Activated CD4-positive, alpha-beta T cell treated with anti-CD3 and anti-CD28 coated beads for 24 hours (primary cell): ENCODE results near the gene HIC1.

Experiments used
- DNase-seq, 2 donors: peaks; one replicate each; pipeline ENCODE4 v3.0.0-alpha.2; 2020; ENCODE audit warnings: low read depth in 2 of 2

HIC1 gene

DNA sequence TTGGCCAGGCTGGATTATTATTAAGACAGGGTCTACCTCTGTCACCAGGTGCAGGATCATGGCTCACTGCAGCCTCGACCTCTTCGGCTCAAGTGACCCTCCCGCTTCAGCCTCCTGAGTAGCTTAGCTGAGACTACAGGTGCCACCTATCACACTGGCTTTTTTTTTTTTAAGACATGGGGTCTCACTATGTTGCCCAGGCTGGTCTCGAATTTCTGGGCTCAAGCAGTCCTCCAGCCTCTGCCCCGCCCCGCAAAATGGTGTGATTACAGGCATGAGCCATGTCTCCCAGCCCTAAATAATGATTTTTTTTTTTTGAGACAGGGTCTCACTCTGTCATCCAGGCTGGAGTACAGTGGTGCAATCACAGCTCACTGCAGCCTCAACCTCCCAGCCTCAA lies 7.3 kb upstream of the HIC1 start:
- DNase-seq, result no peak

DNA sequence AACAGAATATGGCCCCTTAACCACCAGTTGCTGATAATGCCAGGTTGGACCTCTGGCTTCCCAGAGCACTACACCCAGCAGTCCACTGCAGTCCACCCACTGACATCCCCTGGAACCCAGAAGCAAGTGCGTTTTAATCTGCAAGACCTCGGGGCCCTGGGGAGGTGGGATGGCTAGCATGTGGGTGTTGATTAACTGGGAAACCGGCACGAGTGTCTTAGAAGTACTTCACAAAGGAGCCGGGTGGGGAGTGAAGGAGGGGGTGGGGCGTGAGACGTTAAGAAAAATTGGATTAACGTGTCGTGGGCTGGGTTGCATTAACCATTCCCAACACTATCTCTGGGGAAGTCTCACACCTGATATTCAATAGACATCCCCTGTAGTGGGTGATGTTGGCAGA lies 6.1 kb upstream of the HIC1 start:
- DNase-seq, result no peak

DNA sequence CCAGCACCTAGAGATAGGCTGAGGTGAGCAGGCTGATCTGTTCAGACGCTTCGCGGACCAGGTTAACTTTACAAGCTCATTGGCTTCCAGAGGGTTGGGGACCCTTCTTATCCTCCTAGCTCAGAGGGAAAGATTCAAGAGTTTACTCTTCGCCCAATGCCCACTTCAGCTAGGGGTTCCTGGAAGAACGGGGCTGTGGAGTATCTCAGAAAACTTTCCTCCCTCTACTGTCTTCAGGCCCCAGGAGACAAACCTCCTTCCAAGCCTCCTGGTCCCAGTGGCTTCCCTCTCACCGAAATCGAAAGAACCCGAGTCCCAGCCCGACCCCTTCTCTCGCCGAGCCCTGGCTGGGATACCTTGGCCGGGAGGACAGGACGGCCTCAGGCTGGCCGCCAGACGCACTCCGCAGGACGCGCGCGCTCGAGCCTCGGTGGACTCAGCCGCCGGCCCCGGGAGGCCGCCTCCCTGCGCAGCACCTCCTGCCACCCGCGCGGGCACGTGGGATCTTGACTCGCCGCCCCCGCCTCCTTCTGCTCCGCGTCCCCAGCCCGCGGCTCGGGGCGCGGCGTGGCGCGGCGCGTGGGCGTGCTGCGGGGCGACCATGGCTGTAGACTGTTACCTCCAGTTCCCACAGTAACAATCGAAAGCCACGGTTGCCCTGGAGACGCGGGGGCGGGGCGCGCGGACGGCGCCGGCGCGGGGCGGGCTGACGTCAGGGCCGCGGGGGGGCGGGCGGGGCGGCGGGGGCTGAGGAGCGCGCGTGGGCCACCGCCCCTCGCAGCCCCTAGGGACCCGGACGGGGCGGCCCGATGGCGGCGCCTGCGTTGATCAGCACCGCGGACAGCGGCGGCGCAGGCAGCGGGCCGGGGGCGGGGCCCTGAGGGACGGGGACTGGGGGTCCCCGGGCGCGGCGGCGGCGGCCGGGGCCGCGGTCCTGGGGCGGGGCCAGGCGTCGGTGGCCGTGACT lies 5.3 kb upstream of the HIC1 start:
- peak; percentile 80 to 84 for DNase-seq

DNA sequence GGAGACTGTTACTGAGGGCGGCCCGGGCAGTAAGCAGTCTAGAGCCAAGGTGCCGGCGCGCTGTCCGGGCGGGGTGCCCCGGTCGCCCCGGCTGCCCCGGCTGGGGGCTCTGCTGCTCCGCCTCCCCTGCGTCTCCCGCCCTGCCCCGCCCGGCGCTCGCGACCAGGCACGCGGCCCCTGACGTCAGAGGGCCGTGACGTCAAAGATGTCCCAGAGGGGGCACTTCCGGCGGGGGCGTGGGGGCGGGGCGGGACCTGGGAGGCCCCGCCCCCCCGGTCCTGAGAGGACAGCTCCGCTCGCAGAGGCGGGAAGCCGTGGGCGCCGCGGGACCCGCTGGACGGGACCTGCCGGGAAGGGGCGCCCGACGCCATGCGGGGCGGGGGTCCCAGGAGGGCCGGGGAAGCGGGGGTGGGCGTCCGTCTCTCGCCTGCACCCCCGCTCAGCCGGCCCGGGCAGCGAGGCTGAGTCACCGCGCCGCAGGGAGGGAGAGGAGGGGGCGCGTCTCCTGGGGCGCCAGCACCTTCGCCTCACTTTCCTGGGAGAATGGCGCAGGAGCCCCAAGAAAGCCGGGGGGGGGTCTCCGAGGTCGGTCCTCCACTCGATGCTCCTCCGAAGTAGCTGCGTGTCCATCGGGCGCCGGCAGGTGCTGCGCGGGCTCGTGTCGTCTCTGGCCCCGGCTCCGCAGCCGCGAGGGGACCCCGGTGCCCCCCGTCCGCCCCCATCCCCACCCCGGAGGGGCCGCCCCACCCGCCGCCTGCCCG lies 4.4 kb upstream of the HIC1 start:
- peak in 1 of 2 donors; percentile 53 for DNase-seq

DNA sequence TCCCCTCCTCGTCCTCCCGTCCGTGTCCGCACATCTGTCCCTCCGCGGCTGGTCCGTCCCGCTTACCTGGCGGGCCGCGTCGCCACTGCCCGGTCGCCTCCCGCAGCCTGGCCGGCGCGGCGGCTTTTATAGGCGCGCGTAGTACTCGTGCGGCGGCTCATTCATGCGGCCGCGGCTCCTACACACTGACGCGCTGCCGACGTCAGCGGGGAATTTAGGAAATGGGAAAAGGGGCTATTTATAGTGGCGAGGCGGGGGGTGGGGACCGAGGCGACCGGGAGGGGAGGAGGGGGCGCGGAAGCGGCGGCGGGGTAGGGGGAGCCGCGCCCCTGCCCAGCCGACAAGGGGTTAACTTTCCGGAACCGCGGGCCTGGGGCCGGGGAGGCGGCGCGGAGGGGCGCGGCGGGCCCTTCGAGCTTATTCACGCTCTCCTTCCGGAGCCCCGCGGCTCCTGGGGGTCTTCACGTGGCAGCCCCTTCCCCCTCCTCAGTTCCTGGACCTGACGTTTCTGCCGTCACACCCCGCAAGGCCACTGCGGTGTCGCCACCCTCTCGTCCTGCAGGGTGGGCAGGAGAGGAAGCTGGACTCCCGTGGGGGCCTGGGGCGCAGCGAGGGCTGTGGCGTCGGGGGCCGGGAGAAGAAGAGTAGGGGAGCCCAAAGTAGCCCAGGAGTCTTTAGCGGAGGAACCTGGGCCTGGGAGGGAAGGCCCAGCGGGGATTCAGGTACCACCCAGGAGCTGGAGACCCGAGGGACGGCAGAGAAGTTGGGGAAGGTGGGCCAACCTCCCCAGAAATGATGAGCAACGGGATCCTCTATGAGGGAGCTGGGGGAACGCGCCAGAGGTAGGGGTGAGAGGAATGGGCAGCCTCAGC lies 3.6 kb upstream of the HIC1 start:
- no peak for DNase-seq

DNA sequence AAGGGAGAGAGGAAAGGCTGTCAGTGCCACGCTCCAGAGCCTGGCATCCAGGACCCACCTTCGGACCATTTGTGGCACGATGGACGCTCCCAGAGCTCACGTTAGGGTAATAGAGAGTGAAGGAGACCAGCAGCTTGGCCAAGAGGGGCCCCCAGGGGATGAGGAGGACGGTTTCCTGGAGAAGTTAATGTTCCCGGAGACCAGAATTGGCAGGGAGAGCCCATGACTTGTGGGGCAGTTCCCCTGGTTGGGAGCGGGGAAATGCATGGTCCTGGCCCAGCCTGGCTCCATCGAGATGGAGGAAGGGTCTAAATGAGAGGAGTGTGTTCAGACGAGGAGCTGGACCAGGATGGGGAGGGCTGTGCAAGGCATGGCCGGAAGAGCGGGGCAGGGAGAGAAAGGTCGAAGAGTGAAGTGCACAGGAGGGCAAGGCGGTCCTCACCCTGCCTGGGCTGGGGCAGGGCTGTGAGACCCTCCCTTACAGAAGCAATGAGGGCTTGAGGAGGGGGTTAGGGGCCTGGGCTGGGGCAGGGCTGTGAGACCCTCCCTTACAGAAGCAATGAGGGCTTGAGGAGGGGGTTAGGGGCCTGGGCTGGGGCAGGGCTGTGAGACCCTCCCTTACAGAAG lies 2.9 kb upstream of the HIC1 start:
- DNase-seq, result no peak

DNA sequence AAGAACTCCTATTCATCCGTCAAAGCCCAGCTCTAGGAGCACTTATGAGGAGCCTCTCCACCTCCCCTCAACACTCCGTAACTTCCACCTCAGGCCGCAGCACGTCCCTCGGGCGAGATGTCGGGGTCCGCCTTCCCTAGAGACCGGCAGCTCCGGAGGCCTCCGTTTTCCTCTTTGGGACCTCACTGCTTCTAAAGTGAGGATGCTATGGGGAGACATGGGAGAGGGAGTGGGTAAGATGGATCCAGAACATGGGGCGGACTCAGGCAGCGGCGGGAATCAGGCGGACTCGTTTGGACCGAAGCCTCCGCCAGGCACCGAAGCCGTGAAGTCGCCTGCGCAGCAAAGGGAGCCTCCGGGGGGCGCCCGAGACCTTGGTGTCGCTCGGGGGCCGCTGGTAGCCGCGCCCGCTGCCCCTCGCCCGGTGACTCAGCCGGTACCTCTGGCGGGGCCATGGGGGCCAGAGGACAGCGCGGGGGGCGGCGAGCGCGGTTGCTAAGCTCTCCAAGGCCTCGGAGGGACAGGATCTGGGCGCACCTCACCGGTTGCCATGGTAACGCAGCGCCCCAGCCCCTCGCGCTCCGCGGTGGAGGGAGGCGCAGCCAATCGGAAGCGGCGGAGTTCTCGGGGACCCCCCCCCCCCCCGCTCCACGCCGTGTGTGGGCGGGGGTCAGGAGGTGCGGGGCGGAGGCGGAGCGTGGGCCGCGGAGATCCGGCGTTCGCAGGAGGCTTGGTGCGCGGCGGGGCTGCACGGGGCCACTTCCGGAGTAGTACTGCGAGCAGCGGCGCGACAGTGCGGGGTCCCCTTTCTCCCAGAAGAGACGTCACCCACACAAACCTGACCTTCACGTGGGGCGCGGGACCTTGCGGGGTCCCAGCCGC lies 1.3 kb upstream of the HIC1 start:
- peak; percentile 61 to 75 for DNase-seq

DNA sequence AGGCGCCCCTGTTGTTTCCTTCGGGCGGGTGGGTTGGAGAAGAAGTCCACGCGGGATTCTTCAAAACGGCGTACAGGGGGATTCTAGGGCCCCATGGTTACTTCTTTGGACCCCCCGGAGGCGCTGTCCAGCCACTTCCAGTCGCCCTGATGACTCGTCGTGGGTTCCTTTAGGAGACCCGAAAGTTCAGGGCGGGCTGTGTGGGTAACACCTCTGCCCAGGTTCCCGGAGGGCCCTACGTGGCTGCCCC lies 716 bp upstream of the HIC1 start:
- DNase-seq, result no peak

DNA sequence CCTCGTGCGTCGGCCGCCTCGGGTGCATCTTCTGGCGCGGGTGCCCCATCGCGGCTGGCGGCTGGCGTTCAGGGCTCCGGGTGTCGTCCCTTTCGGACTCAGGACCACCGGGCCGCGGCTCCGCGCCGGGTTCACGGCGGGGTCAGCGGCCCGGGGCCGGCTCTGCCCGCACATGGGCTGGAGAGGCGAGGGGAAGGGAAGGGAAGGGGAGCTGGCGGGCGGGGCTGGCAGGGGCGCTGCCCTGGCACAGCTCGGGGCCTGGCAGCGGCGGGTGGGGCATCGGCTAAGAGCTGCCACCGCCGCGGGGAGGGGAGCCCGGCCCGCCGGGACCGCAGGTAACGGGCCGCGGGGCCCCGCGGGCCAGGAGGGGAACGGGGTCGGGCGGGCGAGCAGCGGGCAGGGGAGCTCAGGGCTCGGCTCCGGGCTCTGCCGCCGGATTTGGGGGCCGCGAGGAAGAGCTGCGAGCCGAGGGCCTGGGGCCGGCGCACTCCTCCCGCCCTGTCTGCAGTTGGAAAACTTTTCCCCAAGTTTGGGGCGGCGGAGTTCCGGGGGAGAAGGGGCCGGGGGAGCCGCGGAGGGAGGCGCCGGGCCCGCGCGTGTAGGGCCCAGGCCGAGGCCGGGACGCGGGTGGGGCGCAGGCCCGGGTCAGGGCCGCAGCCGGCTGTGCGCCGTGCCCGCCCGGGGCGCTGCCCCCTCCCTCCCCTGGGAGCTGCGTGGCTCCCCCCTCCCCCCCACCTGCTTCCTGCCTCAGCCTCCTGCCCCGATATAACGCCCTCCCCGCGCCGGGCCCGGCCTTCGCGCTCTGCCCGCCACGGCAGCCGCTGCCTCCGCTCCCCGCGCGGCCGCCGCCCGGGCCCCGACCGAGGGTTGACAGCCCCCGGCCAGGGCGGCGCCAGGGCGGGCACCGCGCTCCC lies 646 bp downstream of the HIC1 start:
- no peak for DNase-seq

DNA sequence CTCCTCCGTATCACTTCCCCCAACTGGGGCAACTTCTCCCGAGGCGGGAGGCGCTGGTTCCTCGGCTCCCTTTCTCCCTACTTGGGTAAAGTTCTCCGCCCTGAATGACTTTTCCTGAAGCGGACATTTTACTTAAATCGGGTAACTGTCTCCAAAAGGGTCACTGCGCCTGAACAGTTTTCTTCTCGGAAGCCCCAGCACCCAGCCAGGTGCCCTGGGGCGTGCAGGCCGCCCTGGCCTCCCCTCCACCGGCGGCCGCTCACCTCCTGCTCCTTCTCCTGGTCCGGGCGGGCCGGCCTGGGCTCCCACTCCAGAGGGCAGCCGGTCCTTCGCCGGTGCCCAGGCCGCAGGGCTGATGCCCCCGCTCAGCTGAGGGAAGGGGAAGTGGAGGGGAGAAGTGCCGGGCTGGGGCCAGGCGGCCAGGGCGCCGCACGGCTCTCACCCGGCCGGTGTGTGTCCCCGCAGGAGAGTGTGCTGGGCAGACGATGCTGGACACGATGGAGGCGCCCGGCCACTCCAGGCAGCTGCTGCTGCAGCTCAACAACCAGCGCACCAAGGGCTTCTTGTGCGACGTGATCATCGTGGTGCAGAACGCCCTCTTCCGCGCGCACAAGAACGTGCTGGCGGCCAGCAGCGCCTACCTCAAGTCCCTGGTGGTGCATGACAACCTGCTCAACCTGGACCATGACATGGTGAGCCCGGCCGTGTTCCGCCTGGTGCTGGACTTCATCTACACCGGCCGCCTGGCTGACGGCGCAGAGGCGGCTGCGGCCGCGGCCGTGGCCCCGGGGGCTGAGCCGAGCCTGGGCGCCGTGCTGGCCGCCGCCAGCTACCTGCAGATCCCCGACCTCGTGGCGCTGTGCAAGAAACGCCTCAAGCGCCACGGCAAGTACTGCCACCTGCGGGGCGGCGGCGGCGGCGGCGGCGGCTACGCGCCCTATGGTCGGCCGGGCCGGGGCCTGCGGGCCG lies 1.6 kb downstream of the HIC1 start:
- DNase-seq, result no peak

DNA sequence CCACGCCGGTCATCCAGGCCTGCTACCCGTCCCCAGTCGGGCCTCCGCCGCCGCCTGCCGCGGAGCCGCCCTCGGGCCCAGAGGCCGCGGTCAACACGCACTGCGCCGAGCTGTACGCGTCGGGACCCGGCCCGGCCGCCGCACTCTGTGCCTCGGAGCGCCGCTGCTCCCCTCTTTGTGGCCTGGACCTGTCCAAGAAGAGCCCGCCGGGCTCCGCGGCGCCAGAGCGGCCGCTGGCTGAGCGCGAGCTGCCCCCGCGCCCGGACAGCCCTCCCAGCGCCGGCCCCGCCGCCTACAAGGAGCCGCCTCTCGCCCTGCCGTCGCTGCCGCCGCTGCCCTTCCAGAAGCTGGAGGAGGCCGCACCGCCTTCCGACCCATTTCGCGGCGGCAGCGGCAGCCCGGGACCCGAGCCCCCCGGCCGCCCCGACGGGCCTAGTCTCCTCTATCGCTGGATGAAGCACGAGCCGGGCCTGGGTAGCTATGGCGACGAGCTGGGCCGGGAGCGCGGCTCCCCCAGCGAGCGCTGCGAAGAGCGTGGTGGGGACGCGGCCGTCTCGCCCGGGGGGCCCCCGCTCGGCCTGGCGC lies 2.4 kb downstream of the HIC1 start:
- DNase-seq, result no peak

DNA sequence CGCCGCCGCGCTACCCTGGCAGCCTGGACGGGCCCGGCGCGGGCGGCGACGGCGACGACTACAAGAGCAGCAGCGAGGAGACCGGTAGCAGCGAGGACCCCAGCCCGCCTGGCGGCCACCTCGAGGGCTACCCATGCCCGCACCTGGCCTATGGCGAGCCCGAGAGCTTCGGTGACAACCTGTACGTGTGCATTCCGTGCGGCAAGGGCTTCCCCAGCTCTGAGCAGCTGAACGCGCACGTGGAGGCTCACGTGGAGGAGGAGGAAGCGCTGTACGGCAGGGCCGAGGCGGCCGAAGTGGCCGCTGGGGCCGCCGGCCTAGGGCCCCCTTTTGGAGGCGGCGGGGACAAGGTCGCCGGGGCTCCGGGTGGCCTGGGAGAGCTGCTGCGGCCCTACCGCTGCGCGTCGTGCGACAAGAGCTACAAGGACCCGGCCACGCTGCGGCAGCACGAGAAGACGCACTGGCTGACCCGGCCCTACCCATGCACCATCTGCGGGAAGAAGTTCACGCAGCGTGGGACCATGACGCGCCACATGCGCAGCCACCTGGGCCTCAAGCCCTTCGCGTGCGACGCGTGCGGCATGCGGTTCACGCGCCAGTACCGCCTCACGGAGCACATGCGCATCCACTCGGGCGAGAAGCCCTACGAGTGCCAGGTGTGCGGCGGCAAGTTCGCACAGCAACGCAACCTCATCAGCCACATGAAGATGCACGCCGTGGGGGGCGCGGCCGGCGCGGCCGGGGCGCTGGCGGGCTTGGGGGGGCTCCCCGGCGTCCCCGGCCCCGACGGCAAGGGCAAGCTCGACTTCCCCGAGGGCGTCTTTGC lies 3.1 kb downstream of the HIC1 start:
- no peak for DNase-seq

DNA sequence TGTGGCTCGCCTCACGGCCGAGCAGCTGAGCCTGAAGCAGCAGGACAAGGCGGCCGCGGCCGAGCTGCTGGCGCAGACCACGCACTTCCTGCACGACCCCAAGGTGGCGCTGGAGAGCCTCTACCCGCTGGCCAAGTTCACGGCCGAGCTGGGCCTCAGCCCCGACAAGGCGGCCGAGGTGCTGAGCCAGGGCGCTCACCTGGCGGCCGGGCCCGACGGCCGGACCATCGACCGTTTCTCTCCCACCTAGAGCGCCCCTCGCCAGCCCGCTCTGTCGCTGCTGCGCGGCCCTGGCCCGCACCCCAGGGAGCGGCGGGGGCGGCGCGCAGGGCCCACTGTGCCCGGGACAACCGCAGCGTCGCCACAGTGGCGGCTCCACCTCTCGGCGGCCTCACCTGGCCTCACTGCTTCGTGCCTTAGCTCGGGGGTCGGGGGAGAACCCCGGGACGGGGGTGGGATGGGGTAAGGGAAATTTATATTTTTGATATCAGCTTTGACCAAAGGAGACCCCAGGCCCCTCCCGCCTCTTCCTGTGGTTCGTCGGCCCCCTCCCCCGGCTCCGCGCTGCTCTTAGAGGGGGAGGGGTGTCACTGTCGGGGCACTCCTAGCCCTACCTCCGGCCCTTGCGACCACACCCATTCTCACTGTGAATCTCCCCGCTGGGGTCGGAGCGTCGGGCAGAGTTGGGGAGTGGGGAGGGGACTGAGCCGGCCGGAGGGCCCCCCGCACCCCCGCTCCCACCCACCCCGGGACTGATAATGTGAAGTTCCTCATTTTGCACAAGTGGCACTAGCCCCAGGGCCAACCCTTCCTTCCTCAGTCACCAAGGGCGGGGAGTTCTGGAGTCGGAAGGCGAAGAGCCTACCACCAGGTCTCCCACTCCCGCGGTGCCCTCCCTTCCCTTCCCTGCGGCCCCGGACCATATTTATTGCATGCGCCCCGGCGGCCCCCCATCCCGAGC lies 4.0 kb downstream of the HIC1 start:
- DNase-seq, result peak; percentile 49 to 74

DNA sequence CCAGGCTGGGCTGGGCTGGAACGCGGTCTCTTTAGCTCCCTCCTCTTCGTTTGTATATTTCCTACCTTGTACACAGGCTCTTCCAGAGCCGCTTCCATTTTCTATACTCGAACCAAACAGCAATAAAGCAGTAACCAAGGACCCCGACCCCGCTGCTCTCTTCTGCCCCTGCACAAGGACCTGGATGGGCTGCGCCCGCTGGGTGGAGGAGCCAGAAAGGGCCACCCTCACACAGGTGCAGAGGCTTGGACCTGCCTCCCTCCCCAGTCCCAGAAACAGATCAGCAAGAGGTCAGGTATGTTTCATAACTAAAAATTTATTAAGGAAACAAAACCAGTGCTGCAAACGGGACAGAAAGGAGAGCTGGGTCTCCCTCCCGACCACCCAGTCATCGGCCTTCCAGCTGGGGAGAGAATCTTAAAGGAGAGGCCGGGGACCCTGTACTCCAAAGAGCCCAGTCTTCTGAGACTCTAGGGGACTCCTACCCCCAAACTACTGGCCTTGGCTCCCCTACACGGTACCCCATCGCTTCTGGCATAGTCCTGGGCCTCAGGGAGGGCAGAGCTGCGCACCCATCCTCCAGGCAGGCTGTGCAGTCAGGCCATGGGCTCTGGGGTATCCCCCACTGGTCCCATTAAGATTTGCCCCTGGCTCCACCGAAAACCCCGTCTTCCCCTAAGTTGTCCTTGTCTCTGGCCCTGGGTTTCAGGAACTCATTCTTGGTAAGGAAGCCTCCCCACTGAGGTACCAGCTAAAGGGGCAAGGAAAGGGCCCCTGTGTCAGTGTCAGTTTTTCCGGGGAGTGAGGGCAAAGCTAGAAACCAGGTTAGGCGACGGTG lies 4.9 kb downstream of the HIC1 start:
- DNase-seq, result no peak

DNA sequence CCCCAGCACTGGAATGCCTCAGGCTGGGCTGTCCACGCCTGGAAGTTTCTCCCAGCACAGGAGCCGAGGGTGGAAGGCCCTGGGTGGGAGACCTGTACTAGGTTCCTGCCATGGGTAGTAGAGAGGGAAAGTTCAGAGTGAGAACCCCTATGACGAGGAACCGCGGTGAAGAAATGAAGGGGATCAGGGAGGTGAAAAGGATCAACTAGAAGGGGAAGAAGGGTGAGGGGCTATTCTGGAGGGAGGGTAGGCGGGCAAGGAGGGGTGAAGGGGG lies 5.4 kb downstream of the HIC1 start:
- no peak for DNase-seq
